ENCODE data around the gene TAF1.

TAF1 gene

GRCh38 chrX:71514367-71515037, 148.3 kb downstream of the TAF1 start:
- DNase-seq: peak; percentile 55

GRCh38 chrX:71515038-71515396, 148.9 kb downstream of the TAF1 start:
- DNase-seq: no peak
